ENCODE measurements around the gene MKI67. TPM values are rescaled to one million over a fixed set of nuclear protein-coding genes. Genes with fewer than 3 reads are reported as not detected.

Gene MKI67
- total and polyA plus RNA-seq, 10 of the 15 experiments (the other 5 are each of a cell fraction or from before 2014, with no cell fraction given): 22.3 to 183 (median 82.9) TPM

DNA sequence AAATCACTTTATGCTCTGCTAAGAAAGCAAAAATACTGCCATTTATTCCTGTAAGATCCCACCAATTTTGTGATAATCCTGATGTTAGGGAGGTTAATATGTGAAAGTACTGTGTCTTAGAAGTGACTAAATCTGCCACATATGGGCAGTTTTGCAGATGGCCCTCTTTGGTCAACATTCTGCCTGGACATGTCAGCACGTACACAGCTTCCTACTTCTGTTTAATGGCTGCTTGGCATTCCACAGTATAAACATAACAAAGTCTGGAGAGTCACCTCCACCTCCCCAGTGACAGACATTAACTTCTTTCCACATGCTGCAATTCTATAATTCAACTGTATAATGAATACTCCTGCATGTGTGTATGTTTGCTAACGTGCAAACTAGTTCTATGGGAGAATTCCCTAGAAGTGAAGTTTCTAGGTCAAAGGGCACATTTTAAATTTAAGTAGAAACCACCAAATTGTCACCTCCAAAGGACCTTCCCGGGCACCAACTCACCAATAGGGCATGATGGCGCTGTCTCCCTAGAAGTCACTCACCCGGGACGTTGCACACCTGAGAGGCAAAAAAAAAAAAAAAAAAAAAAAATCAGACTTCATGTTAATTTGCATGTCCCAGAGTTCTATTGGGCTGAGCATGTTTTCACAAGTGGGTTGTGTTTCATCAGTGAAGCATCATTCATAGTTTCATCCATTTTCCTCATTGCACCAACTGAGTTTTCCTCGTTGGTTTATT is 38.9 kb downstream of the MKI67 start:
- TF ChIP-seq SRF (IDR thresholded peaks at IDR 0.05; ENCODE audit: low read depth in 2 of 2, low read length in 2 of 2) (no peak), ZNF384 (IDR thresholded peaks at IDR 0.05; ENCODE audit: borderline replicate concordance, low read depth, low read length) (peak; percentile 60; the same call in 1 of the 2 replicates), CHD4 (IDR thresholded peaks at IDR 0.05) (no peak), ZBED1 (IDR thresholded peaks at IDR 0.05; ENCODE audit: borderline replicate concordance) (no peak)
- in situ Hi-C loops (cut with MboI): no loop called here
- DNase-seq (ENCODE audit: low read depth, low spot score) (no peak), ATAC-seq (no peak), FAIRE-seq (no peak)
- intact Hi-C loops (cut with micrococcal nuclease; ENCODE audit: unreplicated experiment): no loop called here
- ChIA-PET RAD21 (ENCODE audit: unreplicated experiment) (interaction anchor here (0.6 to 1.3 kb wide), 3 partner anchors 39 to 64 kb away, joined by 3 to 5 read pairs (median 5); no protein-coding TSS in a partner anchor), SMC1A (ENCODE audit: uncharacterized antibody, unreplicated experiment) (no interaction called here), CTCF (interaction anchor here (1.1 kb wide), 1 partner anchor 52 kb away, joined by 3 read pairs; no protein-coding TSS in a partner anchor), POLR2A (no interaction called here)
- BruUV-seq (replicated peaks): no TSS peak
- Histone ChIP-seq H3K27me3 (replicated peaks in 1 of 2; ENCODE audit: control insufficient read depth in 2 of 2, insufficient read depth in 2 of 2, low read length in 1 of 2) (no peaks in the 10 kb centered on the region), H3K9ac (ENCODE audit: control insufficient read depth, insufficient read depth, low read length) (no peak overlapping the region), H3K4me2 (ENCODE audit: control insufficient read depth, insufficient read depth) (no peak overlapping the region), H3K36me3 (ENCODE audit: control insufficient read depth in 2 of 2, insufficient read depth in 2 of 2, low read length in 1 of 2) (no peaks in the 10 kb centered on the region), H4K20me1 (ENCODE audit: control insufficient read depth, insufficient read depth) (no peaks in the 10 kb centered on the region), H3K79me2 (ENCODE audit: control insufficient read depth, insufficient read depth, low read length) (no peaks in the 10 kb centered on the region), H3K27ac (ENCODE audit: control insufficient read depth, insufficient read depth) (no peak overlapping the region), H2AFZ (ENCODE audit: control insufficient read depth, low read depth, low read length) (no peak overlapping the region), H3K4me1 (ENCODE audit: control insufficient read depth, insufficient read depth, low read length) (no peaks in the 10 kb centered on the region), H3K9me3 (replicated peaks; ENCODE audit: control insufficient read depth, insufficient read depth, low read length) (no peaks in the 10 kb centered on the region), H3K4me3 (no peak overlapping the region)
- WGBS (ENCODE audit: insufficient coverage, insufficient replicate concordance, low lambda C conversion rate, missing lambda C conversion rate): 41% methylated on average over 5 of the region's 7 CpGs

- Histone ChIP-seq H4K20me1 (ENCODE audit: control insufficient read depth, insufficient read depth) (no peaks in the 10 kb centered on the region), H3K4me3 (no peak overlapping the region), H3K27ac (ENCODE audit: control insufficient read depth, insufficient read depth) (no peak overlapping the region), H3K79me2 (ENCODE audit: control insufficient read depth, insufficient read depth, low read length) (no peaks in the 10 kb centered on the region), H3K36me3 (ENCODE audit: control insufficient read depth in 2 of 2, insufficient read depth in 2 of 2, low read length in 1 of 2) (no peaks in the 10 kb centered on the region), H3K4me1 (ENCODE audit: control insufficient read depth, insufficient read depth, low read length) (no peaks in the 10 kb centered on the region), H3K4me2 (ENCODE audit: control insufficient read depth, insufficient read depth) (no peak overlapping the region), H3K27me3 (replicated peaks in 1 of 2; ENCODE audit: control insufficient read depth in 2 of 2, insufficient read depth in 2 of 2, low read length in 1 of 2) (no peaks in the 10 kb centered on the region), H3K9me3 (replicated peaks; ENCODE audit: control insufficient read depth, insufficient read depth, low read length) (no peaks in the 10 kb centered on the region), H3K9ac (ENCODE audit: control insufficient read depth, insufficient read depth, low read length) (no peak overlapping the region), H2AFZ (ENCODE audit: control insufficient read depth, low read depth, low read length) (no peak overlapping the region)
- POLR2A ChIA-PET: no interaction called here
- CTCF ChIA-PET: interaction anchor here (1.1 kb wide), 1 partner anchor 51 kb away, joined by 3 read pairs; no protein-coding TSS in a partner anchor
- SMC1A ChIA-PET (ENCODE audit: uncharacterized antibody, unreplicated experiment): no interaction called here
- 41% methylated on average over 10 of the region's 10 CpGs for WGBS (ENCODE audit: insufficient coverage, insufficient replicate concordance, low lambda C conversion rate, missing lambda C conversion rate)
- intact Hi-C loops (cut with micrococcal nuclease; ENCODE audit: unreplicated experiment): no loop called here
- FAIRE-seq (no peak), ATAC-seq (peak; percentile 21; the same call in 2 of the 3 replicates), DNase-seq (ENCODE audit: low read depth, low spot score) (no peak)
- BruUV-seq (replicated peaks): no TSS peak
- in situ Hi-C loops (cut with MboI): no loop called here
- RAD21 ChIA-PET (ENCODE audit: unreplicated experiment): interaction anchor here (0.6 to 1.3 kb wide), 3 partner anchors 40 to 65 kb away, joined by 3 to 5 read pairs (median 5); no protein-coding TSS in a partner anchor
- no peak for TF ChIP-seq SMC3 (IDR thresholded peaks at IDR 0.05; ENCODE audit: borderline replicate concordance, low read length)
- TF ChIP-seq SIX5 (IDR thresholded peaks at IDR 0.05; ENCODE audit: low read depth, low read length, severe bottlenecking): no peak
- TF ChIP-seq, protein P1, sequence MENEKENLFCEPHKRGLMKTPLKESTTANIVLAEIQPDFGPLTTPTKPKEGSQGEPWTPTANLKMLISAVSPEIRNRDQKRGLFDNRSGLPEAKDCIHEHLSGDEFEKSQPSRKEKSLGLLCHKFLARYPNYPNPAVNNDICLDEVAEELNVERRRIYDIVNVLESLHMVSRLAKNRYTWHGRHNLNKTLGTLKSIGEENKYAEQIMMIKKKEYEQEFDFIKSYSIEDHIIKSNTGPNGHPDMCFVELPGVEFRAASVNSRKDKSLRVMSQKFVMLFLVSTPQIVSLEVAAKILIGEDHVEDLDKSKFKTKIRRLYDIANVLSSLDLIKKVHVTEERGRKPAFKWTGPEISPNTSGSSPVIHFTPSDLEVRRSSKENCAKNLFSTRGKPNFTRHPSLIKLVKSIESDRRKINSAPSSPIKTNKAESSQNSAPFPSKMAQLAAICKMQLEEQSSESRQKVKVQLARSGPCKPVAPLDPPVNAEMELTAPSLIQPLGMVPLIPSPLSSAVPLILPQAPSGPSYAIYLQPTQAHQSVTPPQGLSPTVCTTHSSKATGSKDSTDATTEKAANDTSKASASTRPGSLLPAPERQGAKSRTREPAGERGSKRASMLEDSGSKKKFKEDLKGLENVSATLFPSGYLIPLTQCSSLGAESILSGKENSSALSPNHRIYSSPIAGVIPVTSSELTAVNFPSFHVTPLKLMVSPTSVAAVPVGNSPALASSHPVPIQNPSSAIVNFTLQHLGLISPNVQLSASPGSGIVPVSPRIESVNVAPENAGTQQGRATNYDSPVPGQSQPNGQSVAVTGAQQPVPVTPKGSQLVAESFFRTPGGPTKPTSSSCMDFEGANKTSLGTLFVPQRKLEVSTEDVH (IDR thresholded peaks at IDR 0.05; ENCODE audit: low read depth, partially characterized antibody): no peak
- TF ChIP-seq ETV6 (conservative IDR thresholded peaks at IDR 0.05 in 1 of 2, IDR thresholded peaks at IDR 0.05 in 1 of 2; ENCODE audit: borderline replicate concordance in 1 of 2, low read depth in 1 of 2): no peak
- no peak for TF ChIP-seq RUNX3 (IDR thresholded peaks at IDR 0.05; ENCODE audit: low read length)
- no peak for TF ChIP-seq ZZZ3 (IDR thresholded peaks at IDR 0.05; ENCODE audit: control insufficient read depth, insufficient read length, low read depth)
- no peak for TF ChIP-seq ZNF217 (IDR thresholded peaks at IDR 0.05)
- TF ChIP-seq WRNIP1 (IDR thresholded peaks at IDR 0.05; ENCODE audit: borderline replicate concordance, low read depth, low read length): no peak
- TF ChIP-seq IKZF1 (conservative IDR thresholded peaks at IDR 0.05): no peak
Measured at GRCh38 chr10:128086003-128086863, 40.0 kb downstream of the MKI67 start.
